Nephron (organoid): ENCODE data around the gene TDP2.

ENCODE experiments used
- H3K27ac Mint-ChIP-seq, 3 experiments: 2 replicates each; pipeline ENCODE4 v1.8.0; 2020; ENCODE audit warnings: mixed read lengths in 3 of 3, mild to moderate bottlenecking in 2 of 3, moderate library complexity in 1 of 3
- H3K27me3 Mint-ChIP-seq: 2 replicates; pipeline ENCODE4 v1.8.0; 2021; ENCODE audit warnings: low read depth, mild to moderate bottlenecking, moderate library complexity, mixed read lengths
- H3K36me3 Mint-ChIP-seq: 2 replicates; pipeline ENCODE4 v1.8.0; 2020; ENCODE audit warnings: low read depth, mixed read lengths
- H3K4me1 Mint-ChIP-seq: 2 replicates; pipeline ENCODE4 v1.8.0; 2020; ENCODE audit warnings: mixed read lengths
- H3K4me3 Mint-ChIP-seq, 3 experiments: 2 replicates each; pipeline ENCODE4 v1.8.0; 2020; ENCODE audit warnings: mild to moderate bottlenecking in 3 of 3, mixed read lengths in 3 of 3, moderate library complexity in 2 of 3
- H3K9me3 Mint-ChIP-seq: 2 replicates; pipeline ENCODE4 v1.8.0; 2020; ENCODE audit warnings: mixed read lengths
- TF ChIP-seq, protein P1 (sequence below), 3 experiments: fragments of 200-600 bp; sonication (generic); IDR thresholded peaks; one replicate each; pipeline ENCODE4 v1.5.0; 2021; ENCODE audit warnings: antibody characterized with exemption in 3 of 3; ENCODE audit not compliant: unreplicated experiment in 3 of 3

Gene TDP2

GRCh38 chr6:24614648-24615047 is 52.1 kb downstream of the TDP2 start:
- H3K4me1 Mint-ChIP-seq, result no peaks in the 10 kb centered on the region
- H3K36me3 Mint-ChIP-seq, result no peaks in the 10 kb centered on the region
- no peak overlapping the region for H3K27ac Mint-ChIP-seq
- TF ChIP-seq, protein P1, sequence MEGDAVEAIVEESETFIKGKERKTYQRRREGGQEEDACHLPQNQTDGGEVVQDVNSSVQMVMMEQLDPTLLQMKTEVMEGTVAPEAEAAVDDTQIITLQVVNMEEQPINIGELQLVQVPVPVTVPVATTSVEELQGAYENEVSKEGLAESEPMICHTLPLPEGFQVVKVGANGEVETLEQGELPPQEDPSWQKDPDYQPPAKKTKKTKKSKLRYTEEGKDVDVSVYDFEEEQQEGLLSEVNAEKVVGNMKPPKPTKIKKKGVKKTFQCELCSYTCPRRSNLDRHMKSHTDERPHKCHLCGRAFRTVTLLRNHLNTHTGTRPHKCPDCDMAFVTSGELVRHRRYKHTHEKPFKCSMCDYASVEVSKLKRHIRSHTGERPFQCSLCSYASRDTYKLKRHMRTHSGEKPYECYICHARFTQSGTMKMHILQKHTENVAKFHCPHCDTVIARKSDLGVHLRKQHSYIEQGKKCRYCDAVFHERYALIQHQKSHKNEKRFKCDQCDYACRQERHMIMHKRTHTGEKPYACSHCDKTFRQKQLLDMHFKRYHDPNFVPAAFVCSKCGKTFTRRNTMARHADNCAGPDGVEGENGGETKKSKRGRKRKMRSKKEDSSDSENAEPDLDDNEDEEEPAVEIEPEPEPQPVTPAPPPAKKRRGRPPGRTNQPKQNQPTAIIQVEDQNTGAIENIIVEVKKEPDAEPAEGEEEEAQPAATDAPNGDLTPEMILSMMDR (IDR thresholded peaks at IDR 0.05; ENCODE audit: unreplicated experiment in 3 of 3), result no peak
- H3K9me3 Mint-ChIP-seq, result no peaks in the 10 kb centered on the region
- H3K27me3 Mint-ChIP-seq, result peaks cover 9% of the 10 kb centered on the region
- no peak overlapping the region for H3K4me3 Mint-ChIP-seq

DNA sequence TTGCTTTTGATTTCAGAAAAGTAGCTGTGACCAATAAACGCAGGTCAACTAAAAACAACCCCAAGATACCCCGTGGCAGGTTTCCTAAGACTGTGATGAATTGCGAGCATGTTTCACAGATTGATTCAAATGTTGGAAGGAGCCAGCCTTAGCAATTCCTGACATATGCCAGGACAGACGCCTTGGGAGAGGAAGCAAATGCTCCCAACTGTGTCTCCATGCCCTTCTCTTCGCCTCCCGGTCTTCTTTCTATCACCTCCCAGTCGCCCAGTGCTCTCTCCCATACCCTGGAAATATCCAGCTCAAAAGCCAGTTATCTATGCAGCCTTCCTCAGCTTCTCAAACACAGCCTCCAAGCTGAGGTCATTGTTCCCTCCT is 52.7 kb downstream of the TDP2 start:
- no peaks in the 10 kb centered on the region for H3K9me3 Mint-ChIP-seq
- TF ChIP-seq, protein P1 (IDR thresholded peaks at IDR 0.05; ENCODE audit: unreplicated experiment in 3 of 3), result no peak
- no peaks in the 10 kb centered on the region for H3K36me3 Mint-ChIP-seq
- H3K4me3 Mint-ChIP-seq, result no peak overlapping the region
- H3K27ac Mint-ChIP-seq, result no peak overlapping the region
- H3K4me1 Mint-ChIP-seq, result no peaks in the 10 kb centered on the region
- H3K27me3 Mint-ChIP-seq, result peaks cover 5% of the 10 kb centered on the region

GRCh38 chr6:24613361-24614042 is 53.2 kb downstream of the TDP2 start:
- TF ChIP-seq, protein P1 (IDR thresholded peaks at IDR 0.05; ENCODE audit: unreplicated experiment in 3 of 3), result no peak
- no peaks in the 10 kb centered on the region for H3K4me1 Mint-ChIP-seq
- peaks cover 5% of the 10 kb centered on the region for H3K27me3 Mint-ChIP-seq
- H3K9me3 Mint-ChIP-seq, result no peaks in the 10 kb centered on the region
- no peaks in the 10 kb centered on the region for H3K36me3 Mint-ChIP-seq
- H3K4me3 Mint-ChIP-seq, result no peak overlapping the region
- H3K27ac Mint-ChIP-seq, result no peak overlapping the region

DNA sequence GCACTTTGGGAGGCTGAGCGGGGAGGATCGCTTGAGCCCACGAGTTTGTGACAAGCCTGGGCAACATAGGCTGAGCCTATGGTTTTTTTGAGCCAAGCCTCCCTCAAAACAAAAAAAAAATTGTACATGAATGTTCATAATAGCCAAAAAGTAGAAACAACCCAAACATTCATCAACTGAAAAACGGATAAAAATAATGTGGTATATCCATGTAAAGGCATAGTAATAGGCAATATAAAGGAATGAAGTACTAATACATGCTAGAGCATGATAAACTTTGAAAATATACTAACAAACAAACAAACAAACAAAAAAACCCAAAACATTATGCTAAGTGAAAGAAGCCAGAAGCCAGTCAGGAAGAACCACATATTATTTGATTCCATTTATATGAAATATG is 56.0 kb downstream of the TDP2 start:
- Mint-ChIP-seq H3K27me3 (peaks cover 5% of the 10 kb centered on the region), H3K27ac (no peak overlapping the region), H3K9me3 (no peaks in the 10 kb centered on the region), H3K4me3 (no peak overlapping the region), H3K36me3 (no peaks in the 10 kb centered on the region), H3K4me1 (no peaks in the 10 kb centered on the region)
- TF ChIP-seq, protein P1 (IDR thresholded peaks at IDR 0.05; ENCODE audit: unreplicated experiment in 3 of 3), result no peak

GRCh38 chr6:24607310-24608105 is 59.2 kb downstream of the TDP2 start:
- Mint-ChIP-seq H3K36me3 (no peaks in the 10 kb centered on the region), H3K27ac (no peak overlapping the region), H3K4me1 (no peaks in the 10 kb centered on the region), H3K27me3 (peaks cover 8% of the 10 kb centered on the region), H3K4me3 (no peak overlapping the region), H3K9me3 (no peaks in the 10 kb centered on the region)
- TF ChIP-seq, protein P1 (IDR thresholded peaks at IDR 0.05; ENCODE audit: unreplicated experiment in 3 of 3), result no peak
